ENCODE data around the gene PUS10. TPM values are rescaled to one million over a fixed set of nuclear protein-coding genes. Genes with fewer than 3 reads are reported as not detected.

Gene PUS10
- total RNA-seq, 1 donor from 2014 or later = 5.5 TPM

DNA sequence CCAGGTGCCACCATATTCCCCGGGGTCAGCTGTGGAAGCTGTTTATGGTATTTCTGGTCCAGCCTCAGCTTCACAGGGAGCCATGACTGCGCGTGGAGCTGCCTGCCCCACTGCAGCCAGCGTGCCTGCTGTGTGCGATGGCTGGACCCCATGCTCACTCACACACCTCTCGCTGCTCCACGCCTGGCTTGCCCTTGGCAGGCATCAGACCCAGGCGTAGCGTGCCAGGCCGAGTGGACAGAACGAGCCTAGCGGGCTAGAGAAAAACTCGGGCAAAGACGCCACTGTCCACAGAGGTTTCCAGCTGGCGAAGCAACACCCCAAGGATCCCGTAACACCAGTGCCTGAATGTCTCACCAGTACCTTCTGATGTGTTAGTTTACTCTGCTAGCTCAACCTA, 43.4 kb downstream of the PUS10 start:
- no peaks in the 10 kb centered on the region for H3K4me1 ChIP-seq
- no peaks in the 10 kb centered on the region for H3K9me3 ChIP-seq (replicated peaks)
- H3K4me3 ChIP-seq = no peak overlapping the region
- H3K27ac ChIP-seq (replicated peaks) = no peak overlapping the region
- H3K27me3 ChIP-seq (ENCODE audit: low read depth) = no peaks in the 10 kb centered on the region
- no peak for DNase-seq
- TF ChIP-seq, protein P1, sequence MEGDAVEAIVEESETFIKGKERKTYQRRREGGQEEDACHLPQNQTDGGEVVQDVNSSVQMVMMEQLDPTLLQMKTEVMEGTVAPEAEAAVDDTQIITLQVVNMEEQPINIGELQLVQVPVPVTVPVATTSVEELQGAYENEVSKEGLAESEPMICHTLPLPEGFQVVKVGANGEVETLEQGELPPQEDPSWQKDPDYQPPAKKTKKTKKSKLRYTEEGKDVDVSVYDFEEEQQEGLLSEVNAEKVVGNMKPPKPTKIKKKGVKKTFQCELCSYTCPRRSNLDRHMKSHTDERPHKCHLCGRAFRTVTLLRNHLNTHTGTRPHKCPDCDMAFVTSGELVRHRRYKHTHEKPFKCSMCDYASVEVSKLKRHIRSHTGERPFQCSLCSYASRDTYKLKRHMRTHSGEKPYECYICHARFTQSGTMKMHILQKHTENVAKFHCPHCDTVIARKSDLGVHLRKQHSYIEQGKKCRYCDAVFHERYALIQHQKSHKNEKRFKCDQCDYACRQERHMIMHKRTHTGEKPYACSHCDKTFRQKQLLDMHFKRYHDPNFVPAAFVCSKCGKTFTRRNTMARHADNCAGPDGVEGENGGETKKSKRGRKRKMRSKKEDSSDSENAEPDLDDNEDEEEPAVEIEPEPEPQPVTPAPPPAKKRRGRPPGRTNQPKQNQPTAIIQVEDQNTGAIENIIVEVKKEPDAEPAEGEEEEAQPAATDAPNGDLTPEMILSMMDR (IDR thresholded peaks at IDR 0.05; ENCODE audit: borderline replicate concordance) = no peak
- intact Hi-C loops (cut with micrococcal nuclease) = no loop called here
- no peaks in the 10 kb centered on the region for H3K36me3 ChIP-seq

DNA sequence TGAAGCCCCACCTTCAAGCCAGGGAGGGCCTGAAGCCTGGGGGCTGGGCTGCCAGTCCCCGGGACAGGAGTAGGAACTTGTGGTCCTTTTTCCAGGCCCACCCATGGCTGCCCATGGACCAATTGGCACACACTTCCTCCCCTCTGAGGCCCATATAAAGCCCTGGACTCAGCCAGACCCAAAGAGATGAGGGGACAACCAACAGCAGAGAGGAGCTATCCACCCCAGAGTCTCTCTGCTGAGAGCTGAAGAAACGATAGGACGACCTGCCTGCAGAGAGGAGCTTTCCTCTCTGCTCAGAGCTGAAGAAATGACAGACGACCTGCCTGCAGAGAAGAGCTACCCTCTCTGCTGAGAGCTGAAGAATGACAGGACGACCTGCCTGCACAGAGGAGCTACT, 44.4 kb downstream of the PUS10 start:
- Histone ChIP-seq H3K4me3 (no peak overlapping the region), H3K9me3 (replicated peaks) (no peaks in the 10 kb centered on the region), H3K27ac (replicated peaks) (no peak overlapping the region), H3K4me1 (no peaks in the 10 kb centered on the region), H3K27me3 (ENCODE audit: low read depth) (no peaks in the 10 kb centered on the region), H3K36me3 (no peaks in the 10 kb centered on the region)
- TF ChIP-seq, protein P1 (IDR thresholded peaks at IDR 0.05; ENCODE audit: borderline replicate concordance) = no peak
- intact Hi-C loops (cut with micrococcal nuclease) = no loop called here
- no peak for DNase-seq

DNA sequence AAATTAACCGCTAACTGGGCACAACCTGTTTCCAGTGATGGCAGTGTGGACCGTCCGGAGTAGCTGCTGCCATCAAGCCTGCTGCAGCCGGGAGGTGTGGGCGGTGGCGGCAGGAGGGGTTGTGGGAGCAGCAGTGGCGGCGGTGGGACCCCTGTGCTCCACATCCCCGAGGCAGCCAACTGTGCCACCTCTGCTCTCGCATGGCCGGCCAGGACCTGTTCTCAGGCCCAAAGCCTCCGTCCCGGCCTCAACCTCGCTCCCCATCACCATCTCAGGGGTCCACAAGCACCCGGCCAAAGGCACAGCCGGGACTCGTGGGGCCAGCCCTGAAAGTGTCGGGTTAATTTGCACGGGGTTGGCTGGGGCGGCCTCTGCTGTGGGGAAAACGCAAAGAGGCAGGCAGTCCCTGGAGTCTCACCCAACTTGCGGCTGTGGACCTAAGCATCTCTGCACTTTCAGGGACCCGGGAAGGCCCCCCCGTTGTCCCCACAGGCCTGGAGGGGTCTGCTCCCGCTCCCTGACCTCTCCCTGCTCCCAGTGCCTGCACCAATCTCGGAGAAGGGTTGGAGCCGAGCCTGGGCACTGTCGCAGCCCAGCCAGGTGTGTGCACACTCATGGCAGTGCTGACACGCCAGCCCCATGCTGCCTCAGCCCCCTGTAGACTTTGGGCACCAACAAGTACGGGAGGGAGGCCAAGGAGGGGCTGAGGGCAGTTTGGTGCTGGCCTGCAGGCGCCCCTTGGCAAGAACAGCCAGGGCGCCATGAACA, 45.0 kb downstream of the PUS10 start:
- no peak overlapping the region for H3K27ac ChIP-seq (replicated peaks)
- H3K4me1 ChIP-seq = no peaks in the 10 kb centered on the region
- intact Hi-C loops (cut with micrococcal nuclease) = no loop called here
- H3K9me3 ChIP-seq (replicated peaks) = no peaks in the 10 kb centered on the region
- no peak for DNase-seq
- no peaks in the 10 kb centered on the region for H3K27me3 ChIP-seq (ENCODE audit: low read depth)
- no peak overlapping the region for H3K4me3 ChIP-seq
- TF ChIP-seq, protein P1 (IDR thresholded peaks at IDR 0.05; ENCODE audit: borderline replicate concordance) = no peak
- no peaks in the 10 kb centered on the region for H3K36me3 ChIP-seq

DNA sequence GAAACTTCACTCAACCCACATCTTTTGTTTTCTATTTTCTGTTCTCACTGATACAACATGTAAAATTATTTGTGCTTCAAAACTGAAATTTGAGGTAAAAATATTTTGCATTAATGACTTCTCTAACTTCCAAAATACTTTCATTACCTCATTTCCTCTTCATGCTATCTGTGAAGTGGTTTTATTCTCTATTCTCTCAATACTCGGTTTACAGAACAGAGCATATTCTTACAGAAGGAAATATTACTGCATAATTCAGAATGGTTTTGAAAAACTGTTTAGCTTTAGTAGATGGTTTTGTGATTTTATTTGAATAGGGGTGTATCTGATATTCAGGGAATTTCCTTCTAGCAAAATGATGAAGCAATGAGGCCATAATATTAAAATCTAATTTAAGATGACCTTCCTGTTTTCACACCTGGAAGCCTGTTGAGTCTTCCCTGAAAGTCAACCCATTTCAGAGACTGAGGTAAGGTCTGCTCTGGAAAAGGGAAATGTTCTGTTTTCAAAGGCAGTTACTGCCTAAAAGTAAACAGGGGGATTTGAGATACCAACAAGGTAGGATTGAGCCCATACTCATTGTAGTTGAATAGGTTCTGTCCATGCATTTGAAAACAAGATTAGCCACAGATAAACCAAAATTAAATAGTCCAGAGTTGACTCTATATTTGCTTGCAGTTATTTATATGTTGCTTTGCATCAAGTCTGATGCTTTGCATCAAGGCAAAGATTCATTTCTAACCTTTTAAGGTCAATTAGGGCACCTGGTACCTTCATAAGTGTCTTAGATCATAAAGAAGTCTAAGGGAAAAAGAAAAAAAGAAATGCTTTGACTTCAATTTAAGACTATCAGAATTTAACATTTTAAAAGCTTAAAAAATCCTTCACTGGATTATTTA, 51.3 kb downstream of the PUS10 start:
- DNase-seq = no peak
- TF ChIP-seq, protein P1 (IDR thresholded peaks at IDR 0.05; ENCODE audit: borderline replicate concordance) = no peak
- H3K4me3 ChIP-seq = no peak overlapping the region
- no peaks in the 10 kb centered on the region for H3K4me1 ChIP-seq
- intact Hi-C loops (cut with micrococcal nuclease) = no loop called here
- no peak overlapping the region for H3K27ac ChIP-seq (replicated peaks)
- H3K36me3 ChIP-seq = no peaks in the 10 kb centered on the region
- no peaks in the 10 kb centered on the region for H3K27me3 ChIP-seq (ENCODE audit: low read depth)
- no peaks in the 10 kb centered on the region for H3K9me3 ChIP-seq (replicated peaks)

DNA sequence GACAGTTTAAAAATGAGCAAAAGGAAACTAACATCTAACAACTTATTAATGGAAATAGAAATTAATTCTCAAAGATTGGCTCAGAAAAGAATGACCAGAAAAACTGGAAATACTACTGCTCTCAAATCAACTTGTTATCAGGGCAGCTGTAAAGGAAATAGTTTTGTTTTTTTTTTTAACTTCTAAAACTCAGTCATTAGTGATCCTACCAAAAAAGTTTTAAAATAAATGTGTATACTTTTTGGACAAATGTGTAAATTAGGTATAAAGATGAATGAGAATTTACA, 52.6 kb downstream of the PUS10 start:
- intact Hi-C loops (cut with micrococcal nuclease) = no loop called here
- Histone ChIP-seq H3K36me3 (no peaks in the 10 kb centered on the region), H3K27ac (replicated peaks) (no peak overlapping the region), H3K9me3 (replicated peaks) (no peaks in the 10 kb centered on the region), H3K4me1 (no peaks in the 10 kb centered on the region), H3K27me3 (ENCODE audit: low read depth) (no peaks in the 10 kb centered on the region), H3K4me3 (no peak overlapping the region)
- DNase-seq = no peak
- TF ChIP-seq, protein P1 (IDR thresholded peaks at IDR 0.05; ENCODE audit: borderline replicate concordance) = no peak
